GM18511 (cell line): ENCODE measurements around the gene GRID2.
"Not testable (repeated sequence)": the region's sequence is repeated elsewhere in the genome, so short reads cannot be mapped to it uniquely, and the experiment has no call there.

ENCODE experiments used
- ATAC-seq: cut with Tn5 transposase; IDR thresholded peaks from one replicate; pipeline ENCODE4 v1.9.1; 2021; ENCODE audit warnings: mild to moderate bottlenecking, moderate library complexity; ENCODE audit not compliant: unreplicated experiment

GRID2 gene

GRCh38 chr4:93299118-93299517, 995.4 kb downstream of the GRID2 start:
- peak; percentile 62 for ATAC-seq

GRCh38 chr4:93300780-93301555, 997.2 kb downstream of the GRID2 start:
- not testable (repeated sequence) for ATAC-seq

GRCh38 chr4:93302310-93302709, 998.5 kb downstream of the GRID2 start:
- no peak for ATAC-seq

DNA sequence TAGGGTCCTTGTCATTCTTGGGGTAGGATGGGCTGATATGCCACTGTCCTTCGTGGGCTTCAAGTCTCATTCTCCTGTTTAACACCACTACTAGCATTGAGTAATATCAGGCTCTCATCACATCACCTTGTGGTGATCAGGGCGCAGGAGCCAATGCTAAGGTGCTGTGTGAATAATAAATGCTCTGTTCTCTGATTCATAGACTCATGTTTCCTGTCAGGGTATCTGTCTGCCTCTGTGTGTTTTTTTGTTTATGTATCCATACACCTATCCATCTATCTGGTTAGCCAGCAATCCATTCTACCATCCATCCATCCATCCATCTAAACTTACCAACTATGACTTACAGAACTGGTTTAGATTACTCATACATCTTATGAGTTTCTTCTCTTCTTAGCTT, 999.7 kb downstream of the GRID2 start:
- ATAC-seq = no peak

GRCh38 chr4:93312299-93312698, 1008.5 kb downstream of the GRID2 start:
- no peak for ATAC-seq

DNA sequence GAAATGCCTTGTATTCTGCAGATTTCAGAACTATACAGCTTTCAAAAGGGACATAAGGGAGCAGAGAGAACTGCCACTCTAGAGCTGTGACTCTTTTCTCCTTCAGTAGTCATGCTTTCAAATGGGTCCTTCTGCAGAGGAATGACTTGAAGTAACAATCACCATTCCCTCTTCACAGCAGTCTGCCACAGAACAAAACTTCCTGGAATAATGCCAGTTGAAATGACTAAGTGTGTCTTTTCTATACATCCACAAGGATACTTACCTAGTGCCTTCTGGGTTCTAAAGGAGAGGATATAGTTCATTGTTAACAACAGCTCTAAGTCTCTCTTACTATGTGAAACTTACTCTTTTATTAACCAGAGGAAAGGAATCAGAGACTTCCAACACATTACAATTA, 1009.4 kb downstream of the GRID2 start:
- ATAC-seq = no peak

- ATAC-seq = no peak
Observed at GRCh38 chr4:93317057-93317456, 1013.3 kb downstream of the GRID2 start.

DNA sequence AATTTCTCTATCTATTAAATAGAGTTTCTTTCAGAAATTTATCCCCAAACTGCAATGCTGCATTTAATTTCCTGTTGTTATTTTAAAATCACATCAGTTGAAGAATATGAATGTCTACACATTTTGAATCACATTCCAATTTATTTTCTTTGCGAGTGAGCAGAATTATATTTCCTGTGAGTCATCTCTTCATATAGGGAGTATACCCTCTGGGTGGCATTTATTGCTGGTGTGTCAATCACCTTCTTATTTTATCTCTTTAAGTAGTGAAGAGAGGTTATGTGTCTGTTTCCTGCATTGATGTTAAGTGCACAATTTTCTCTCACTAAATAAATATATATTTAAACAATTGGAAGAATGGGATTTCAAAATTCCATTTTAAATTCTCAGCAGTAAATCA, 1013.8 kb downstream of the GRID2 start:
- no peak for ATAC-seq

- no peak for ATAC-seq
Observed at GRCh38 chr4:93319041-93319440, 1015.3 kb downstream of the GRID2 start.

- no peak for ATAC-seq
Observed at GRCh38 chr4:93320356-93320755, 1016.6 kb downstream of the GRID2 start.

DNA sequence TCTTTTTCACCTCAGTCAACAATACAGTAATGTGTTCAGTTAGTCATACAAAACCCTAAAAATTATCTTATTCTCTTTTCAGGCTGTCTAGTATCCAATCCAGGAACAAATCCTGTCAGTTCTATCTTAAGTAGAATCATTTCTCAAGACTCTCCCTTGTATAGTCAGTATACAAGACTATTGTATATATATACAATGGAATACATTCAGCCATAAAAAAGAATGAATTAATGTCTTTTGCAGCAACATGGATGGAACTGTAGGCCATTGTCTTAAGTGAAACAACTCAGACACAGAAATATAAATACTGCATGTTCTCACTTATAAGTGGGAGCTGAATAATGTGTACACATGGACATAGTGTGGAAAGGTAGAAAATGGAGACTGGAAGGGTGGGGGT, 1023.6 kb downstream of the GRID2 start:
- no peak for ATAC-seq

DNA sequence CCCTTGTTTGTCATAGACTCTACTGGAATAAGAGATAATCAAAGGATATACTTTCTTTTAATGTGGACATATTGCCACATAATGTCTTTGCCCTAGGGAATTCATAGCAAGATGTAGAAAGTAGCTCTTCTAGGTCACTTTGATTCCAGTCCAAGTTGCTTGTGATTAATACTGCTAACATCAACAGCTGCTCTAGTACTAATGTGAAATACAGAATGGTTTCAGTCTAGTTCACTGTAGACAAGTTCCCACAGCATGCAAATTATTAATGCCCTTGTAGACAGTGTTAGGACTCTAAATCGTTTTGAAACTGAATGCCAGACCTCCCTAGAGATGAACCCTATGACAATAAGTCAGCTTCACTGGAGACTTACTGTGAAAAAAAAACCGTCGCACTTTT, 1030.2 kb downstream of the GRID2 start:
- peak; percentile 92 for ATAC-seq

DNA sequence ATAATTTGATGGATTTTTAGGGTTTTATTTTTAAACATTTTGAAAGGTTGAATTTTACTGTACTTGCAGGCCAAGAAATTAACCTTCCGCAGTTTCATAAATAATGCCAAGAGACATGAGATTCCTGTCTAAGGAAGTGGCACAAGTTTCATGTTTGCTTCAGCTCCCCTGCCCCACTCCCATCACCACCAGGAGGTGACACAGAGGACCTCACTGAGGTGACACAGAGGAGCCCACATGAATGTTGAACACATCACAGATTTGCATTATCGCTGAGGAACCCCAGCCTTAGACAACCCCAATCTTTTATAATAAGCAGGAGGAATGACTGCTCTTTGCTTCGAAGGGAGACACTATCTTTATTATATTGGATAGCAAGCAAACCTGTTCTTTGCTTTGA, 1033.4 kb downstream of the GRID2 start:
- no peak for ATAC-seq

- no peak for ATAC-seq
Observed at GRCh38 chr4:93342738-93343137, 1039.0 kb downstream of the GRID2 start.

DNA sequence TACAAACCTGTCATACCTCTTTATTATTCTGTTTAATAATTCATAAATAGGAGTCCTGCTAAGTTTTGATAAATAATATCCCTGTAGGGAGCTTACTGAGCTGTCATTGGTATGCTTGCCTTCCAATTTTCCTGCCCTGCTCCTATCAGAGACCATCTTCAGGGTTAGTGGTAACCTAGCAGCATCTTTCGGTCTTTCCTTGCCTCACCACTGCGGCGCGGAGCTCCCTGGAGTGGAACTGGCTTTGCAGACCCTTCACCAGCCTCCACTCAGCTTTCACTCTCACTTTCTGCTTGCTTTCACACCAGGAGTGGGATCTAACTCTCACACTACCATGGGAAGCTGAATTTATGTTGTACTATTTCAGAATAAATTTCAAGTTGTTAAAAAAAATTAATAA, 1043.1 kb downstream of the GRID2 start:
- no peak for ATAC-seq

DNA sequence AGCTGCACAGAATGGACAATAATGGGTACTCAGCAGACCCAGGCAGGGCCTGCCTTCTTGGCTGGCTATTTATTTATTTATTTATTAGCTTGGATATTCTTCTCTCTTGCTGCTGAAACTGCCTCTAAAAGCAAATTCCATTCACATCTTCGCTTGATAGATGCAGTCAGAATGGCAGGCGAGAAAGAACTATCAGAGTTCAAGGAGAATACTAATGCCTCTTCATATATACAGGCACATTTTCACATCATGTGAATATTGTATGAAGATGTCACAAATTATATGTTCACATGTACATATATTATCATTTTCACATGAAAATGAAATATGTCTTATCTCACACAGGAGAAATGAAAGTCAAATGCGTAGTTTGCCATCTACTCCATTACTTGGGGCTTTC, 1045.1 kb downstream of the GRID2 start:
- ATAC-seq = no peak

GRCh38 chr4:93351846-93352245, 1048.1 kb downstream of the GRID2 start:
- no peak for ATAC-seq

GRCh38 chr4:93355411-93355810, 1051.6 kb downstream of the GRID2 start:
- ATAC-seq = no peak

DNA sequence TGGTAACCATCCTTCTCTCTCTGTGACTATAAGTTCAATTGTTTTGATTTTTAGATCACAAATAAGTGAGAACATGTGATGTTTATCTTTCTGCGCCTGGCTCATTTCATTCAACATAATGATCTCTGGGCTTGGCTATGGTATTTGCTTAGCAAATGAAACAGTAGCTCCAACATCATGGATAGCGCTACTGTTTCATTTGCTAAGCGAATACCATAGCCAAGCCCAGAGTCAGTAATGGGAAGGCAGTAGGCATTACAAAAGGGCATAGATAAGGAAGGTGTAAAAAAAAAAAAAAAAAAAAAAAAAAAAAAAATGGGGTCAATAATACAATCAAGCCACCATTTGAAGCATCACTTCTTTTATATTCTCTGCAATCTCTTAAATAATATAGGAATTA, 1055.8 kb downstream of the GRID2 start:
- ATAC-seq = no peak

GRCh38 chr4:93366169-93366755, 1062.5 kb downstream of the GRID2 start:
- ATAC-seq = not testable (repeated sequence)

- ATAC-seq = no peak
Observed at GRCh38 chr4:93368968-93369367, 1065.2 kb downstream of the GRID2 start.

DNA sequence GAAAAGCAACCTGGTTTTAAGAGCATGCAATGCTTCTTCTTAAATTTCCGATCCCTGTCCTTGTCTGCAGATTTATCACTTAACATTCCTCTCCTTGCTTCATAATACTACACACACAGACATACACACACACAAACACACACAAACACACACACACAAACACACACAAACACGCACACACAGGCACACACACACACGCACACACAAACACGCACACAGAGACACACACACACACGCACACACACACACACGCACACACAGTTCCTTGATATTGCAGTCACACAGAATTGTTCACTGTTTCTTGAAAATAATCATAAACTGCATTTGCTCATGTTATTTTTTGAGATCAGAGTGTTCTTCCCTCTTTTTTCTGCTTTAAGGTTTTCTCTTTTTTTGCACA, 1066.5 kb downstream of the GRID2 start:
- no peak for ATAC-seq
